HepG2 (cell line): Measurements from ENCODE around the gene PRKCZ. TPM values are rescaled to one million over a fixed set of nuclear protein-coding genes. Genes with fewer than 3 reads are reported as not detected.

Experiments
- ATAC-seq: fragments of 200-7000 bp; cut with Tn5 transposase; 3 replicates; pipeline ENCODE4 v1.9.1; 2020; ENCODE audit warnings: mild to moderate bottlenecking, moderate library complexity
- BruUV-seq: library from RNA; stranded (reverse); fragments of 400-500 nt; replicated peaks from 2 replicates; lab custom pipeline; 2021; lab: Mats Ljungman, UMichigan
- CTCF ChIA-PET: fragments of 300-600 bp; formaldehyde crosslinking; extraction: SDS; loops from one replicate; lab custom pipeline; 2021; ENCODE audit warnings: low total read pairs, inconsistent platforms, low intra/inter-chr PET ratio; lab: Yijun Ruan, JAX
- POLR2A ChIA-PET: fragments of 350-600 bp; sonication (Branson Sonifier 250); formaldehyde crosslinking; loops from one replicate; lab custom pipeline; 2020; ENCODE audit warnings: antibody characterized with exemption, inconsistent platforms; lab: Yijun Ruan, JAX
- DNase-seq: peaks from one replicate; pipeline ENCODE4 v3.0.0-alpha.2; 2015; ENCODE audit warnings: low spot score
- FAIRE-seq: peaks from 3 replicates; lab custom pipeline; 2011; peaks lifted over from hg19 to GRCh38; lab: Jason Lieb, UNC
- H2AFZ ChIP-seq: one replicate; pipeline ENCODE4 v1.6.1; 2011; ENCODE audit warnings: low read length, inconsistent platforms
- H3K27ac ChIP-seq: fragments of 300-600 bp; 3 replicates; pipeline ENCODE4 v1.8.0; 2011; ENCODE audit warnings: mixed run types, mild to moderate bottlenecking, mixed read lengths, low read length, inconsistent platforms; ENCODE audit not compliant: insufficient read depth; ENCODE audit errors: extremely low read length
- H3K27me3 ChIP-seq, 2 experiments: fragments of 200-600 bp in 1 of 2; 2 replicates in 1 of 2; 3 replicates in 1 of 2; pipeline versions ENCODE4 v1.6.0 to v1.8.0; 2011; ENCODE audit warnings: low read length in 2 of 2, mild to moderate bottlenecking in 2 of 2, moderate library complexity in 2 of 2, inconsistent platforms in 1 of 2; ENCODE audit not compliant: insufficient read depth in 2 of 2, control insufficient read depth in 1 of 2
- H3K36me3 ChIP-seq, 2 experiments: fragments of 200-600 bp in 1 of 2; replicated peaks in 1 of 2; 2 replicates in 1 of 2; 3 replicates in 1 of 2; pipeline versions ENCODE4 v1.5.1 to v1.8.0; 2011; ENCODE audit warnings: low read length in 2 of 2, inconsistent platforms in 1 of 2; ENCODE audit not compliant: insufficient read depth in 2 of 2, control insufficient read depth in 1 of 2
- H3K4me1 ChIP-seq: 2 replicates; pipeline ENCODE4 v1.5.1; 2012; ENCODE audit warnings: low read length, inconsistent platforms; ENCODE audit not compliant: insufficient read depth
- H3K4me2 ChIP-seq: 2 replicates; pipeline ENCODE4 v1.6.0; 2011; ENCODE audit warnings: low read depth, low read length, inconsistent platforms
- H3K4me3 ChIP-seq, 3 experiments: fragments of 200-600 bp in 1 of 3; sonication (generic), shearing (Covaris generic) in 1 of 3; replicated peaks in 1 of 3; 2 replicates each; pipeline ENCODE4 v1.5.1; 2011 to 2016; ENCODE audit warnings: low read length in 3 of 3, inconsistent platforms in 2 of 3, low read depth in 2 of 3, mild to moderate bottlenecking in 2 of 3, control low read depth in 1 of 3, mixed read lengths in 1 of 3; ENCODE audit not compliant: insufficient read depth in 1 of 3
- H3K79me2 ChIP-seq: one replicate; pipeline ENCODE4 v1.6.1; 2011; ENCODE audit warnings: low read length, inconsistent platforms; ENCODE audit not compliant: insufficient read depth
- H3K9ac ChIP-seq: 2 replicates; pipeline ENCODE4 v1.6.0; 2011; ENCODE audit warnings: mild to moderate bottlenecking, low read depth, low read length, inconsistent platforms; ENCODE audit not compliant: insufficient read depth
- H3K9me3 ChIP-seq: 2 replicates; pipeline ENCODE4 v1.5.1; 2012; ENCODE audit warnings: mild to moderate bottlenecking, low read length
- H4K20me1 ChIP-seq: 2 replicates; pipeline ENCODE4 v1.6.0; 2011; ENCODE audit warnings: inconsistent platforms, mild to moderate bottlenecking, low read length, moderate library complexity; ENCODE audit not compliant: insufficient read depth
- ATAD3A ChIP-seq: sonication (generic); formaldehyde crosslinking; IDR thresholded peaks from 2 replicates; pipeline ENCODE4 v1.4.0; 2020; ENCODE audit warnings: missing genetic modification reagents
- GTF3A ChIP-seq: sonication (generic); formaldehyde crosslinking; conservative IDR thresholded peaks from 2 replicates; pipeline ENCODE4 v1.4.0; 2020; ENCODE audit warnings: mild to moderate bottlenecking, missing genetic modification reagents
- HNRNPH1 ChIP-seq: fragments of 200-400 bp; formaldehyde crosslinking; optimal IDR thresholded peaks from 2 replicates; pipeline ENCODE3; 2017; ENCODE audit warnings: mild to moderate bottlenecking, low read depth, low read length
- MED8 ChIP-seq: sonication (generic); formaldehyde crosslinking; IDR thresholded peaks from 2 replicates; pipeline ENCODE4 v1.8.1; 2023; ENCODE audit warnings: mild to moderate bottlenecking, missing genetic modification reagents; ENCODE audit not compliant: insufficient replicate concordance
- MEIS2 ChIP-seq: sonication (generic); formaldehyde crosslinking; IDR thresholded peaks from 2 replicates; pipeline ENCODE4 v1.9.0; 2021; ENCODE audit warnings: mild to moderate bottlenecking, missing genetic modification reagents
- NFRKB ChIP-seq: fragments of 450-650 bp; IDR thresholded peaks from 2 replicates; pipeline ENCODE4 v1.6.1; 2017
- RCOR2 ChIP-seq: IDR thresholded peaks from 2 replicates; pipeline ENCODE4 v1.6.1; 2016; ENCODE audit warnings: missing biosample characterization, missing genetic modification reagents
- SAP130 ChIP-seq: IDR thresholded peaks from 2 replicates; pipeline ENCODE4 v1.6.1; 2016; ENCODE audit warnings: low read depth
- SMC3 ChIP-seq: IDR thresholded peaks from 2 replicates; pipeline ENCODE4 v1.6.1; 2011; ENCODE audit warnings: low read length, improper control_type of control experiment
- ZNF121 ChIP-seq: sonication (generic); formaldehyde crosslinking; IDR thresholded peaks from 2 replicates; pipeline ENCODE4 v1.5.0; 2020; ENCODE audit warnings: mild to moderate bottlenecking, missing genetic modification reagents
- ZNF143 ChIP-seq: sonication (generic); formaldehyde crosslinking; IDR thresholded peaks from 2 replicates; pipeline ENCODE4 v1.4.0; 2020; ENCODE audit warnings: missing genetic modification reagents
- ZNF788 ChIP-seq: sonication (generic); formaldehyde crosslinking; IDR thresholded peaks from 2 replicates; pipeline ENCODE4 v1.5.0; 2020; ENCODE audit warnings: mild to moderate bottlenecking, missing genetic modification reagents, borderline replicate concordance
- ZSCAN22 ChIP-seq: sonication (generic); formaldehyde crosslinking; IDR thresholded peaks from 2 replicates; pipeline ENCODE4 v1.4.0; 2020; ENCODE audit warnings: mild to moderate bottlenecking, missing genetic modification reagents
- WGBS: methylation state at CpG from one replicate; pipeline ENCODE4 v1.1.6; 2017; ENCODE audit warnings: low lambda C conversion rate; 5-methylcytosine and 5-hydroxymethylcytosine counted together
- in situ Hi-C: cut with HindIII; loops from 2 replicates; pipeline ENCODE4 v1.10.0; 2017; ENCODE audit warnings: low pct_unique_long_range_greater_than_20kb; ENCODE audit not compliant: extremely low pct_ligation_motif_present
- intact Hi-C: fragments of 100-400 bp; cut with micrococcal nuclease; formaldehyde crosslinking; loops from one replicate; pipeline ENCODE4 v1.10.0; 2022; ENCODE audit not compliant: unreplicated experiment
- polyA plus RNA-seq, 8 experiments: library from polyadenylated mRNA; depleted of rRNA in 3 of 8; stranded (reverse) in 7 of 8; unstranded in 1 of 8; fragments of >200 nt; fragmentation: Illumina TruSeq in 4 of 8; extraction: Trizol in 4 of 8; gene quantifications; 2 replicates each; pipeline versions ENCODE4 v1.2.1 to v1.2.3, GENCODE V29; 2011 to 2016; ENCODE audit warnings: low read depth in 4 of 8, missing spikeins in 1 of 8, mixed read lengths in 1 of 8; ENCODE audit not compliant: insufficient read depth in 1 of 8
- total RNA-seq, 5 experiments: library from RNA; depleted of rRNA; stranded (reverse); fragments of >200 nt; fragmentation: Illumina TruSeq; extraction: Trizol; gene quantifications; 2 replicates each; pipeline ENCODE4 v1.2.3, GENCODE V29; 2016; ENCODE audit warnings: low read depth in 1 of 5
- TF ChIP-seq, protein P1 (sequence below): sonication (generic); formaldehyde crosslinking; IDR thresholded peaks from 2 replicates; pipeline ENCODE4 v1.8.0; 2023; ENCODE audit warnings: mild to moderate bottlenecking, missing genetic modification reagents
- TF ChIP-seq, protein P2 (sequence below): IDR thresholded peaks from 2 replicates; pipeline ENCODE4 v1.6.1; 2016

Gene PRKCZ
- total and polyA plus RNA-seq, 2 of the 13 experiments (the other 11 are each of a cell fraction or from before 2014, with no cell fraction given), result 34.7 to 85.2 TPM

DNA sequence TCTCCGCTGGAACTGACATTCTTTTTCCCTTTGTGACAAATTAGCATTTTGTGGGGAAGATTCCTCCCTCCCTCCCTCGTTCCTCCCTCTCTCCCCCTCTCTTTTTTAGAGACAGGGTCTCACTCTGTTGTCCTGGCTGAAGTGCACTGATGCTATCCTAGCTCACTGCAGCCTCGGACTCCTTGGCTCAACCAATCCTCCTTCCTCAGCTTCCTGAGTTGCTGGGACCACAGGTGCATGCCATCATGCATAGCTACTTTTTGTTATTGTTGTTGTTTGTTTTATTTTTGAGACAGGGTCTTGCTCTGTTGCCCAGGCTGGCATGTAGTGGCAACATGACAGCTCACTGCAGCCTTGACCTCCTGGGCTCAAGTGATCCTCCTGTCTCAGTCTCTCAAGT lies 171.1 kb downstream of the PRKCZ start:
- Histone ChIP-seq H3K36me3 (no peaks in the 10 kb centered on the region), H3K27me3 (peaks cover under 1 to 5% of the 10 kb centered on the region in 2 experiments; a peak in 1 of 5 replicates), H3K9ac (no peak overlapping the region), H3K27ac (no peak overlapping the region), H3K4me3 (no peak overlapping the region), H2AFZ (no peak overlapping the region), H3K9me3 (no peaks in the 10 kb centered on the region), H3K4me2 (no peak overlapping the region), H4K20me1 (no peaks in the 10 kb centered on the region), H3K4me1 (peaks cover 56% of the 10 kb centered on the region), H3K79me2 (no peaks in the 10 kb centered on the region)
- intact Hi-C loops (no loop called here), in situ Hi-C loops (no loop called here)
- ChIA-PET POLR2A (interaction anchor here (1.7 kb wide), 1 partner anchor 13 kb away, joined by 12 read pairs; no protein-coding TSS in a partner anchor), CTCF (no interaction called here)
- BruUV-seq, result no TSS peak
- FAIRE-seq, result no peak
- TF ChIP-seq ZNF121 (peak; percentile 83), ZNF788 (CRISPR knock-in tag) (no peak)
- no peak for DNase-seq
- 74% methylated on average over 3 of the region's 3 CpGs for WGBS
- no peak for ATAC-seq

DNA sequence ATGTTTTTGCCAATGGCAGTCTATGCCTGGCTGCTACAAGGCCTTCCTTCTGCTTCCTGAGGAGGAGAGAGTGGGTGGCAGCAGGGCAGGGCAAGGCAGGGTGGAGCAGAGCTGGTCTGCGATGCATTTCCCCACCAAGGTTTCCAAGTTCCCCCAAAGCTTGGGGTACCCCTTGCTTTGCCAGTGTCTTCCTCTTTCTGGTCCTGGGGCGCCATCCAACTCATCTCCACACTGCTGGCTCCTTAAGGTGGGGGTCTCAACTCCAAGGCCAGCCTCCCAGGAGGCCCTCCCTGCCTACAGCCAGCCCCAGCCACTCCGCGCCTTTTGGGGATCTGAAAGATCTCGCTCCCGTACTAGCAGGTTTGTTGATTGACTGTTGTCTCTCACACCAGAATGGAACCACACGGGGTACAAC lies 174.0 kb downstream of the PRKCZ start:
- Histone ChIP-seq H4K20me1 (peaks cover 4% of the 10 kb centered on the region), H3K9me3 (no peaks in the 10 kb centered on the region), H3K79me2 (peaks cover 6% of the 10 kb centered on the region), H3K9ac (no peak overlapping the region), H3K4me2 (no peak overlapping the region), H2AFZ (no peak overlapping the region), H3K36me3 (no peaks in the 10 kb centered on the region), H3K4me1 (peaks cover 46% of the 10 kb centered on the region), H3K27me3 (no peaks in the 10 kb centered on the region; a peak in 2 of 5 replicates), H3K27ac (no peak overlapping the region), H3K4me3 (no peak overlapping the region)
- DNase-seq (no peak), FAIRE-seq (no peak), ATAC-seq (no peak)
- in situ Hi-C loops, result no loop called here
- TF ChIP-seq SMC3 (no peak), NFRKB (no peak), GTF3A (no peak), SAP130 (no peak), ATAD3A (no peak), MEIS2 (CRISPR knock-in tag) (no peak), RCOR2 (CRISPR knock-in tag) (no peak), ZNF143 (CRISPR knock-in tag) (no peak), ZSCAN22 (CRISPR knock-in tag) (no peak), HNRNPH1 (no peak), MED8 (CRISPR knock-in tag) (no peak)
- TF ChIP-seq, protein P1, sequence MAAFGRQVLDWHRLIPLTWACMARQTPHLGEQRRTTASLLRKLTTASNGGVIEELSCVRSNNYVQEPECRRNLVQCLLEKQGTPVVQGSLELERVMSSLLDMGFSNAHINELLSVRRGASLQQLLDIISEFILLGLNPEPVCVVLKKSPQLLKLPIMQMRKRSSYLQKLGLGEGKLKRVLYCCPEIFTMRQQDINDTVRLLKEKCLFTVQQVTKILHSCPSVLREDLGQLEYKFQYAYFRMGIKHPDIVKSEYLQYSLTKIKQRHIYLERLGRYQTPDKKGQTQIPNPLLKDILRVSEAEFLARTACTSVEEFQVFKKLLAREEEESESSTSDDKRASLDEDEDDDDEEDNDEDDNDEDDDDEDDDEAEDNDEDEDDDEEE (CRISPR knock-in tag), result no peak
- TF ChIP-seq, protein P2, sequence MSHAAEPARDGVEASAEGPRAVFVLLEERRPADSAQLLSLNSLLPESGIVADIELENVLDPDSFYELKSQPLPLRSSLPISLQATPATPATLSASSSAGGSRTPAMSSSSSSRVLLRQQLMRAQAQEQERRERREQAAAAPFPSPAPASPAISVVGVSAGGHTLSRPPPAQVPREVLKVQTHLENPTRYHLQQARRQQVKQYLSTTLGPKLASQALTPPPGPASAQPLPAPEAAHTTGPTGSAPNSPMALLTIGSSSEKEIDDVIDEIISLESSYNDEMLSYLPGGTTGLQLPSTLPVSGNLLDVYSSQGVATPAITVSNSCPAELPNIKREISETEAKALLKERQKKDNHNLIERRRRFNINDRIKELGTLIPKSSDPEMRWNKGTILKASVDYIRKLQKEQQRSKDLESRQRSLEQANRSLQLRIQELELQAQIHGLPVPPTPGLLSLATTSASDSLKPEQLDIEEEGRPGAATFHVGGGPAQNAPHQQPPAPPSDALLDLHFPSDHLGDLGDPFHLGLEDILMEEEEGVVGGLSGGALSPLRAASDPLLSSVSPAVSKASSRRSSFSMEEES (CRISPR knock-in tag), result no peak
- WGBS, result 78% methylated on average over 7 of the region's 7 CpGs
- ChIA-PET CTCF (no interaction called here), POLR2A (interaction anchor here (1.0 kb wide), 2 partner anchors 10 to 17 kb away, joined by 3 read pairs; no protein-coding TSS in a partner anchor)
- BruUV-seq, result no TSS peak
- intact Hi-C loops, result no loop called here
